Neural cell (in vitro differentiated cells): Measurements from ENCODE around the gene GPAT2. TPM values are rescaled to one million over a fixed set of nuclear protein-coding genes. Genes with fewer than 3 reads are reported as not detected.

ENCODE experiments used
- H2AFZ ChIP-seq: fragments of 200-600, 300-800 bp; sonication (generic), shearing (Covaris generic); 2 replicates; pipeline ENCODE4 v1.6.0; 2014; ENCODE audit warnings: low read depth, mild to moderate bottlenecking, antibody characterized with exemption, low read length, moderate library complexity
- H3F3A ChIP-seq: fragments of 200-600 bp; shearing (Covaris generic); 2 replicates; pipeline ENCODE4 v1.6.1; 2016; ENCODE audit warnings: mild to moderate bottlenecking, moderate library complexity, mixed read lengths, antibody characterized with exemption, low read length; ENCODE audit not compliant: insufficient read depth, poor library complexity, severe bottlenecking
- H3K27ac ChIP-seq: fragments of 200-600, 300-800 bp; sonication (generic), shearing (Covaris generic); 2 replicates; pipeline ENCODE4 v1.5.1; 2014; ENCODE audit warnings: mild to moderate bottlenecking, low read length, moderate library complexity
- H3K27me3 ChIP-seq: fragments of 300-800, 200-600 bp; sonication (generic), shearing (Covaris generic); 2 replicates; pipeline ENCODE4 v1.6.0; 2014; ENCODE audit warnings: mild to moderate bottlenecking, low read depth, low read length, moderate library complexity; ENCODE audit not compliant: insufficient read depth
- H3K36me3 ChIP-seq: fragments of 300-800, 200-600 bp; sonication (generic), shearing (Covaris generic); 2 replicates; pipeline ENCODE4 v1.5.1; 2014; ENCODE audit warnings: mild to moderate bottlenecking, antibody characterized with exemption, low read length, moderate library complexity; ENCODE audit not compliant: insufficient read depth
- H3K4me2 ChIP-seq: fragments of 300-800, 200-600 bp; sonication (generic), shearing (Covaris generic); 2 replicates; pipeline ENCODE4 v1.6.0; 2014; ENCODE audit warnings: mild to moderate bottlenecking, low read length
- H3K4me3 ChIP-seq: fragments of 300-800, 200-600 bp; sonication (generic), shearing (Covaris generic); 2 replicates; pipeline ENCODE4 v1.5.1; 2014; ENCODE audit warnings: mild to moderate bottlenecking, low read length, moderate library complexity
- H3K79me2 ChIP-seq: fragments of 200-600 bp; shearing (Covaris generic); replicated peaks from 2 replicates; pipeline ENCODE4 v1.6.0; 2014; ENCODE audit warnings: mild to moderate bottlenecking, low read length, moderate library complexity; ENCODE audit not compliant: insufficient read depth
- H3K9ac ChIP-seq: fragments of 300-800, 200-600 bp; sonication (generic), shearing (Covaris generic); 2 replicates; pipeline ENCODE4 v1.6.1; 2016; ENCODE audit warnings: mild to moderate bottlenecking, low read length, mixed read lengths
- H3K9me2 ChIP-seq: fragments of 200-600 bp; shearing (Covaris generic); 2 replicates; pipeline ENCODE4 v1.6.1; 2016; ENCODE audit warnings: mild to moderate bottlenecking, low read length, mixed read lengths; ENCODE audit not compliant: insufficient read depth
- H3K9me3 ChIP-seq: fragments of 200-600, 300-800 bp; sonication (generic), shearing (Covaris generic); 2 replicates; pipeline ENCODE4 v1.6.1; 2016; ENCODE audit warnings: mild to moderate bottlenecking, mixed run types, low read length, moderate library complexity, mixed read lengths
- H4K20me1 ChIP-seq: fragments of 200-600 bp; shearing (Covaris generic); 2 replicates; pipeline ENCODE4 v1.6.1; 2016; ENCODE audit warnings: mild to moderate bottlenecking, mixed run types; ENCODE audit not compliant: insufficient read depth
- CTCF ChIP-seq: fragments of 450-650 bp; IDR thresholded peaks from 2 replicates; pipeline ENCODE4 v1.5.1; 2014; ENCODE audit warnings: antibody characterized with exemption, mild to moderate bottlenecking, moderate library complexity; ENCODE audit not compliant: poor library complexity, severe bottlenecking
- EP300 ChIP-seq: fragments of 450-650 bp; conservative IDR thresholded peaks from 2 replicates; pipeline ENCODE4 v1.6.1; 2014; ENCODE audit warnings: antibody characterized with exemption, mild to moderate bottlenecking, moderate library complexity; ENCODE audit not compliant: poor library complexity, severe bottlenecking
- EZH2 ChIP-seq: fragments of 200-600, 300-800 bp; shearing (Covaris generic), sonication (generic); IDR thresholded peaks from 2 replicates; pipeline ENCODE4 v1.6.1; 2014; ENCODE audit warnings: antibody characterized with exemption, low read length, borderline replicate concordance, mild to moderate bottlenecking; ENCODE audit not compliant: insufficient read depth, poor library complexity, severe bottlenecking
- MXI1 ChIP-seq: fragments of 450-650 bp; conservative IDR thresholded peaks from 2 replicates; pipeline ENCODE4 v1.6.1; 2014; ENCODE audit warnings: antibody characterized with exemption, mild to moderate bottlenecking; ENCODE audit not compliant: poor library complexity, severe bottlenecking
- POLR2AphosphoS5 ChIP-seq: IDR thresholded peaks from 2 replicates; pipeline ENCODE4 v1.6.1; 2012
- RAD21 ChIP-seq: fragments of 450-650 bp; conservative IDR thresholded peaks from 2 replicates; pipeline ENCODE4 v1.6.1; 2014; ENCODE audit warnings: antibody characterized with exemption, mild to moderate bottlenecking, moderate library complexity
- REST ChIP-seq: IDR thresholded peaks from 2 replicates; pipeline ENCODE4 v1.6.1; 2012; ENCODE audit warnings: borderline replicate concordance
- SMC3 ChIP-seq: fragments of 450-650 bp; conservative IDR thresholded peaks from 2 replicates; pipeline ENCODE4 v1.6.1; 2014; ENCODE audit warnings: antibody characterized with exemption, mild to moderate bottlenecking, moderate library complexity; ENCODE audit not compliant: poor library complexity
- TAF1 ChIP-seq: IDR thresholded peaks from 2 replicates; pipeline ENCODE4 v1.6.1; 2012; ENCODE audit warnings: low read depth
- polyA plus RNA-seq: library from polyadenylated mRNA; depleted of rRNA; stranded (reverse); fragments of >200 nt; gene quantifications from 2 replicates; pipeline ENCODE4 v1.2.3, GENCODE V29; 2014

The GPAT2 gene
- polyA plus RNA-seq, 1 donor from 2014 or later, result not detected

GRCh38 chr2:96081042-96081441 lies 46.3 kb upstream of the GPAT2 start:
- no peaks in the 10 kb centered on the region for H3K36me3 ChIP-seq
- no peaks in the 10 kb centered on the region for H3K9me2 ChIP-seq
- no peak overlapping the region for H3K27ac ChIP-seq
- no peak overlapping the region for H2AFZ ChIP-seq
- no peaks in the 10 kb centered on the region for H3K27me3 ChIP-seq
- H4K20me1 ChIP-seq, result no peaks in the 10 kb centered on the region
- H3K4me3 ChIP-seq, result no peak overlapping the region
- no peaks in the 10 kb centered on the region for H3K79me2 ChIP-seq
- H3K4me2 ChIP-seq, result no peak overlapping the region
- H3F3A ChIP-seq, result no peaks in the 10 kb centered on the region
- H3K9ac ChIP-seq, result no peak overlapping the region
- no peak for TF ChIP-seq SMC3
- peaks cover 3% of the 10 kb centered on the region for H3K9me3 ChIP-seq

GRCh38 chr2:96075199-96075771 lies 40.6 kb upstream of the GPAT2 start:
- TF ChIP-seq TAF1 (no peak), CTCF (no peak), MXI1 (no peak), SMC3 (no peak), EP300 (no peak), REST (no peak)
- H3K79me2 ChIP-seq, result no peaks in the 10 kb centered on the region
- no peaks in the 10 kb centered on the region for H3K27me3 ChIP-seq
- H2AFZ ChIP-seq, result no peak overlapping the region
- no peaks in the 10 kb centered on the region for H3K9me2 ChIP-seq
- no peak overlapping the region for H3K4me3 ChIP-seq
- no peak overlapping the region for H3K9ac ChIP-seq
- no peak overlapping the region for H3K27ac ChIP-seq
- no peaks in the 10 kb centered on the region for H3F3A ChIP-seq
- H3K4me2 ChIP-seq, result no peak overlapping the region
- H3K36me3 ChIP-seq, result no peaks in the 10 kb centered on the region
- H3K9me3 ChIP-seq, result peaks cover 6% of the 10 kb centered on the region
- H4K20me1 ChIP-seq, result no peaks in the 10 kb centered on the region

GRCh38 chr2:96074156-96074555 lies 39.4 kb upstream of the GPAT2 start:
- no peaks in the 10 kb centered on the region for H3K79me2 ChIP-seq
- H3K27ac ChIP-seq, result no peak overlapping the region
- TF ChIP-seq EZH2 (no peak), REST (no peak), POLR2AphosphoS5 (no peak), RAD21 (no peak), TAF1 (no peak), MXI1 (no peak), EP300 (no peak), SMC3 (no peak), CTCF (no peak)
- no peaks in the 10 kb centered on the region for H3F3A ChIP-seq
- H3K36me3 ChIP-seq, result no peaks in the 10 kb centered on the region
- no peaks in the 10 kb centered on the region for H4K20me1 ChIP-seq
- H3K9ac ChIP-seq, result no peak overlapping the region
- no peak overlapping the region for H2AFZ ChIP-seq
- no peak overlapping the region for H3K4me3 ChIP-seq
- no peaks in the 10 kb centered on the region for H3K27me3 ChIP-seq
- no peak overlapping the region for H3K4me2 ChIP-seq
- H3K9me2 ChIP-seq, result no peaks in the 10 kb centered on the region
- H3K9me3 ChIP-seq, result peaks cover 6% of the 10 kb centered on the region
